HepG2 (cell line): ENCODE data around the gene ETFA. TPM values are rescaled to one million over a fixed set of nuclear protein-coding genes. Genes with fewer than 3 reads are reported as not detected.

Experiments used
- EHMT2 ChIP-seq: fragments of 200-600 bp; sonication (generic); IDR thresholded peaks from 2 replicates; pipeline ENCODE4 v1.7.0; 2017; ENCODE audit warnings: antibody characterized with exemption, low read depth, low read length, borderline replicate concordance
- EZH2 ChIP-seq: conservative IDR thresholded peaks from 2 replicates; pipeline ENCODE4 v1.6.1; 2012; ENCODE audit warnings: mild to moderate bottlenecking, low read depth, low read length, moderate library complexity
- GABPB1 ChIP-seq: IDR thresholded peaks from 2 replicates; pipeline ENCODE4 v1.6.1; 2016; ENCODE audit warnings: mild to moderate bottlenecking, missing genetic modification reagents, moderate library complexity, missing compliant biosample characterization
- GPN1 ChIP-seq: sonication (generic); formaldehyde crosslinking; IDR thresholded peaks from 2 replicates; pipeline ENCODE4 v1.5.1; 2020; ENCODE audit warnings: missing genetic modification reagents, borderline replicate concordance
- HNRNPLL ChIP-seq: fragments of 200-400 bp; formaldehyde crosslinking; IDR thresholded peaks from 2 replicates; pipeline ENCODE4 v1.6.1; 2017; ENCODE audit warnings: mild to moderate bottlenecking, low read depth, low read length; ENCODE audit not compliant: poor library complexity, severe bottlenecking
- KLF13 ChIP-seq: sonication (generic); formaldehyde crosslinking; IDR thresholded peaks from 2 replicates; pipeline ENCODE4 v1.4.0; 2020; ENCODE audit warnings: mild to moderate bottlenecking, missing genetic modification reagents
- MATR3 ChIP-seq: sonication (generic); formaldehyde crosslinking; IDR thresholded peaks from 2 replicates; pipeline ENCODE4 v1.4.0; 2020; ENCODE audit warnings: missing genetic modification reagents
- NFE2L2 ChIP-seq: fragments of 150-350 bp; IDR thresholded peaks from 2 replicates; pipeline ENCODE4 v1.6.1; 2014; ENCODE audit warnings: low read length
- NFRKB ChIP-seq: fragments of 450-650 bp; IDR thresholded peaks from 2 replicates; pipeline ENCODE4 v1.6.1; 2017
- NR2F1 ChIP-seq, 2 experiments: fragments of 450-650 bp in 1 of 2; formaldehyde crosslinking in 1 of 2; IDR thresholded peaks; 2 replicates each; pipeline versions ENCODE4 v1.5.0 to v1.6.1; 2016 to 2020; ENCODE audit warnings: mild to moderate bottlenecking in 1 of 2, missing compliant biosample characterization in 1 of 2, missing genetic modification reagents in 1 of 2, moderate library complexity in 1 of 2
- PAX8 ChIP-seq: sonication (generic); formaldehyde crosslinking; IDR thresholded peaks from 2 replicates; pipeline ENCODE4 v1.8.0; 2022; ENCODE audit warnings: mild to moderate bottlenecking, missing genetic modification reagents, borderline replicate concordance
- PRMT3 ChIP-seq: sonication (generic); formaldehyde crosslinking; IDR thresholded peaks from 2 replicates; pipeline ENCODE4 v1.8.1; 2022; ENCODE audit warnings: low read depth, mild to moderate bottlenecking, moderate library complexity, missing genetic modification reagents, borderline replicate concordance
- RFX5 ChIP-seq: IDR thresholded peaks from 2 replicates; pipeline ENCODE4 v1.6.1; 2011; ENCODE audit warnings: low read depth, low read length, improper control_type of control experiment
- SMARCC2 ChIP-seq: fragments of 450-650 bp; IDR thresholded peaks from 2 replicates; pipeline ENCODE4 v1.6.1; 2017; ENCODE audit warnings: antibody characterized with exemption, mild to moderate bottlenecking
- YY1 ChIP-seq: IDR thresholded peaks from 2 replicates; pipeline ENCODE4 v1.6.1; 2011; ENCODE audit warnings: low read length, low read depth, moderate library complexity, mild to moderate bottlenecking; ENCODE audit not compliant: insufficient read depth, insufficient replicate concordance
- ZFP37 ChIP-seq: sonication (generic); formaldehyde crosslinking; IDR thresholded peaks from 2 replicates; pipeline ENCODE4 v1.4.0; 2020; ENCODE audit warnings: missing genetic modification reagents, borderline replicate concordance
- ZKSCAN8 ChIP-seq: IDR thresholded peaks from 2 replicates; pipeline ENCODE4 v1.6.1; 2016; ENCODE audit warnings: borderline replicate concordance, missing genetic modification reagents, missing compliant biosample characterization
- ZNF12 ChIP-seq: sonication (generic); formaldehyde crosslinking; IDR thresholded peaks from 2 replicates; pipeline ENCODE4 v1.5.0; 2020; ENCODE audit warnings: missing genetic modification reagents
- ZNF121 ChIP-seq: sonication (generic); formaldehyde crosslinking; IDR thresholded peaks from 2 replicates; pipeline ENCODE4 v1.5.0; 2020; ENCODE audit warnings: mild to moderate bottlenecking, missing genetic modification reagents
- ZNF431 ChIP-seq: sonication (generic); formaldehyde crosslinking; IDR thresholded peaks from 2 replicates; pipeline ENCODE4 v1.9.0; 2022; ENCODE audit warnings: missing genetic modification reagents, low read depth, mild to moderate bottlenecking, borderline replicate concordance
- ZNF546 ChIP-seq: sonication (generic); formaldehyde crosslinking; conservative IDR thresholded peaks from 2 replicates; pipeline ENCODE4 v1.8.1; 2023; ENCODE audit warnings: mild to moderate bottlenecking, missing genetic modification reagents
- ZNF589 ChIP-seq: sonication (generic); formaldehyde crosslinking; conservative IDR thresholded peaks from 2 replicates; pipeline ENCODE4 v1.8.0; 2022; ENCODE audit warnings: mild to moderate bottlenecking, moderate library complexity, missing genetic modification reagents
- ZNF777 ChIP-seq: sonication (generic); formaldehyde crosslinking; IDR thresholded peaks from 2 replicates; pipeline ENCODE4 v1.4.0; 2020; ENCODE audit warnings: missing genetic modification reagents
- ZNF839 ChIP-seq: sonication (generic); formaldehyde crosslinking; IDR thresholded peaks from 2 replicates; pipeline ENCODE4 v1.4.0; 2020; ENCODE audit warnings: missing genetic modification reagents, mild to moderate bottlenecking, borderline replicate concordance
- ZZZ3 ChIP-seq: sonication (generic); formaldehyde crosslinking; IDR thresholded peaks from 2 replicates; pipeline ENCODE4 v1.4.0; 2020; ENCODE audit warnings: missing genetic modification reagents, mild to moderate bottlenecking, borderline replicate concordance
- polyA plus RNA-seq, 8 experiments: library from polyadenylated mRNA; depleted of rRNA in 3 of 8; stranded (reverse) in 7 of 8; unstranded in 1 of 8; fragments of >200 nt; fragmentation: Illumina TruSeq in 4 of 8; extraction: Trizol in 4 of 8; gene quantifications; 2 replicates each; pipeline versions ENCODE4 v1.2.1 to v1.2.3, GENCODE V29; 2011 to 2016; ENCODE audit warnings: low read depth in 4 of 8, missing spikeins in 1 of 8, mixed read lengths in 1 of 8; ENCODE audit not compliant: insufficient read depth in 1 of 8
- total RNA-seq, 5 experiments: library from RNA; depleted of rRNA; stranded (reverse); fragments of >200 nt; fragmentation: Illumina TruSeq; extraction: Trizol; gene quantifications; 2 replicates each; pipeline ENCODE4 v1.2.3, GENCODE V29; 2016; ENCODE audit warnings: low read depth in 1 of 5
- TF ChIP-seq, protein P1 (sequence below): sonication (generic); formaldehyde crosslinking; IDR thresholded peaks from 2 replicates; pipeline ENCODE4 v1.5.0; 2020; ENCODE audit warnings: mild to moderate bottlenecking, missing genetic modification reagents
- TF ChIP-seq, protein P2 (sequence below): sonication (generic); formaldehyde crosslinking; IDR thresholded peaks from 2 replicates; pipeline ENCODE4 v1.8.1; 2023; ENCODE audit warnings: mild to moderate bottlenecking, inconsistent platforms, moderate library complexity, missing genetic modification reagents, borderline replicate concordance

ETFA gene
- total and polyA plus RNA-seq, 2 of the 13 experiments (the other 11 are each of a cell fraction or from before 2014, with no cell fraction given), result 291 to 396 TPM

DNA sequence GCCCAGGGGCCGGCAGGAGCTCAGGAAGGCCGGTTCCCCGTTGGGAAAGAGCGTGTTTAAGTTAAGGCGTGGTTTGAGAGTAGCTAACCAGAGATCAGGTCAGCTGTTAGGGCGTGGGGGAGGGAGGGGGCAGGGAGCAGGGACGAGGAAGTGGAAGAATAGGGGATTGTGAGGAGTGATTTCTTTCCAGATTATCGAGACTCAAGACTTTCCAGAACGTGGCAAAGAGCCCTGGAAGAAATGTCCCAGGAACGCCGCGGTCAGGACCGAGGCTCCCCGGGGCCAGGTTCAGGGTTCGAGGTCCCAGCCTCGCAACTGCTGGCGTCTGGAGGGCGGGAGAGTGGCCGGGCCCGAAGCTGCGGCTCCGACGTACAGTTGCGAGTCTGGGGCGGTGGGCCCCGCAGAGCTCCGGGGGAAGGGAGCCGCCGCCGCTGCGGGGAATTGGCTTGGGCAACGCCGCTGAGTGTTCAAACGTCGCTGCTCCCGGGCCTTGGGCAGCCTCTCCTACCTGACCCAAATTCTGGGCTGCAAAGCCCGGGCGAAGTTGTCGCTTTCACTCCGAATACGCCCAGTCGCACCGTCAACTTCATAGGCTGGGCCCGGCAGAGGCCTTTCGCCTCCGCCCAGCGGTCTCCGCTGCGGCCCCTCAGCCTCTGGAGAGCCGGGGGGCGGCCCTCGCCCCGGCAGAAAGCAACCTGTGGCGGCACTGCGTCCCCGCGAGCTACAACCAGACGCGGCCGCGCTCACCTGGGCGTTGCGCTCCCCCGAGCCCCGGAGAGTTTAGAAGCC lies 34.8 kb upstream of the ETFA start (continued):
- TF ChIP-seq NFE2L2 (no peak), ZNF12 (CRISPR knock-in tag) (no peak), YY1 (no peak), ZNF431 (no peak; the same call in 1 of the 2 replicates), HNRNPLL (peak; percentile 92), ZZZ3 (no peak), ZKSCAN8 (CRISPR knock-in tag) (no peak), PAX8 (peak; percentile 70; the same call in 1 of the 2 replicates), RFX5 (no peak), ZNF121 (0 out of 2 replicates have a peak, but pooled peaks have one; percentile 3), GPN1 (CRISPR knock-in tag) (no peak), GABPB1 (CRISPR knock-in tag) (peak; percentile 59; the same call in 1 of the 2 replicates), KLF13 (CRISPR knock-in tag) (no peak), ZNF777 (CRISPR knock-in tag) (peak; percentile 93), EHMT2 (no peak), ZNF589 (CRISPR knock-in tag) (no peak), SMARCC2 (no peak), EZH2 (no peak), ZFP37 (CRISPR knock-in tag) (no peak; the same call in 1 of the 2 replicates), NFRKB (no peak), ZNF546 (CRISPR knock-in tag) (no peak), PRMT3 (no peak), NR2F1 (CRISPR knock-in tag; IDR thresholded peaks at IDR 0.05) (no peak), MATR3 (CRISPR knock-in tag) (no peak), ZNF839 (CRISPR knock-in tag) (no peak)
- TF ChIP-seq, protein P1, sequence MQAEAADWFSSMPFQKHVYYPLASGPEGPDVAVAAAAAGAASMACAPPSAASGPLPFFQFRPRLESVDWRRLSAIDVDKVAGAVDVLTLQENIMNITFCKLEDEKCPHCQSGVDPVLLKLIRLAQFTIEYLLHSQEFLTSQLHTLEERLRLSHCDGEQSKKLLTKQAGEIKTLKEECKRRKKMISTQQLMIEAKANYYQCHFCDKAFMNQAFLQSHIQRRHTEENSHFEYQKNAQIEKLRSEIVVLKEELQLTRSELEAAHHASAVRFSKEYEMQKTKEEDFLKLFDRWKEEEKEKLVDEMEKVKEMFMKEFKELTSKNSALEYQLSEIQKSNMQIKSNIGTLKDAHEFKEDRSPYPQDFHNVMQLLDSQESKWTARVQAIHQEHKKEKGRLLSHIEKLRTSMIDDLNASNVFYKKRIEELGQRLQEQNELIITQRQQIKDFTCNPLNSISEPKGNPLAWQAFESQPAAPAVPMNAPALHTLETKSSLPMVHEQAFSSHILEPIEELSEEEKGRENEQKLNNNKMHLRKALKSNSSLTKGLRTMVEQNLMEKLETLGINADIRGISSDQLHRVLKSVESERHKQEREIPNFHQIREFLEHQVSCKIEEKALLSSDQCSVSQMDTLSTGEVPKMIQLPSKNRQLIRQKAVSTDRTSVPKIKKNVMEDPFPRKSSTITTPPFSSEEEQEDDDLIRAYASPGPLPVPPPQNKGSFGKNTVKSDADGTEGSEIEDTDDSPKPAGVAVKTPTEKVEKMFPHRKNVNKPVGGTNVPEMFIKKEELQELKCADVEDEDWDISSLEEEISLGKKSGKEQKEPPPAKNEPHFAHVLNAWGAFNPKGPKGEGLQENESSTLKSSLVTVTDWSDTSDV (CRISPR knock-in tag), result no peak
- TF ChIP-seq, protein P2, sequence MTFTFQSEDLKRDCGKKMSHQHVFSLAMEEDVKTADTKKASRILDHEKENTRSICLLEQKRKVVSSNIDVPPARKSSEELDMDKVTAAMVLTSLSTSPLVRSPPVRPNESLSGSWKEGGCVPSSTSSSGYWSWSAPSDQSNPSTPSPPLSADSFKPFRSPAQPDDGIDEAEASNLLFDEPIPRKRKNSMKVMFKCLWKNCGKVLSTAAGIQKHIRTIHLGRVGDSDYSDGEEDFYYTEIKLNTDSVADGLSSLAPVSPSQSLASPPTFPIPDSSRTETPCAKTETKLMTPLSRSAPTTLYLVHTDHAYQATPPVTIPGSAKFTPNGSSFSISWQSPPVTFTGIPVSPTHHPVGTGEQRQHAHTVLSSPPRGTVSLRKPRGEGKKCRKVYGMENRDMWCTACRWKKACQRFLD (CRISPR knock-in tag), result 0 out of 2 replicates have a peak, but pooled peaks have one; percentile 23
